K562 (cell line): ENCODE data around the gene ABLIM1. TPM values are rescaled to one million over a fixed set of nuclear protein-coding genes. Genes with fewer than 3 reads are reported as not detected.

Experiments used
- ZNF407 ChIP-seq: fragments of 450-650 bp; IDR thresholded peaks from 2 replicates; pipeline ENCODE4 v1.6.1; 2016; ENCODE audit warnings: low read depth
- polyA plus RNA-seq, 8 experiments: library from polyadenylated mRNA; depleted of rRNA in 4 of 8; stranded (reverse) in 5 of 8; unstranded in 3 of 8; fragments of >200 nt; fragmentation: Nextera tagmentation in 2 of 8; fragmentation: Illumina TruSeq in 1 of 8; extraction: Ambion mirVana in 2 of 8; extraction: Trizol in 1 of 8; gene quantifications; 2 replicates each; pipeline versions ENCODE4 v1.2.1 to v1.2.3, GENCODE V29; 2011 to 2014; ENCODE audit warnings: inconsistent platforms in 1 of 8, missing spikeins in 1 of 8
- total RNA-seq, 7 experiments: library from RNA; depleted of rRNA in 6 of 7; stranded (reverse); fragments of >200 nt in 6 of 7; fragmentation: Illumina TruSeq in 2 of 7; extraction: Trizol in 2 of 7; gene quantifications; 2 replicates each; pipeline versions ENCODE4 v1.2.1 to v1.2.3, GENCODE V29; 2011 to 2021; ENCODE audit warnings: low replicate concordance in 1 of 7

Gene ABLIM1
- total and polyA plus RNA-seq, 9 of the 15 experiments (the other 6 are each of a cell fraction or from before 2014, with no cell fraction given) = 0.07 to 0.49 (median 0.14) TPM; not detected in 6

GRCh38 chr10:114482480-114483304, 175.4 kb downstream of the ABLIM1 start (continued):
- TF ChIP-seq ZNF407 = no peak
